Naive thymus-derived CD4-positive, alpha-beta T cell (primary cell): ENCODE results near the gene ZNF276. TPM values are rescaled to one million over a fixed set of nuclear protein-coding genes. Genes with fewer than 3 reads are reported as not detected.

ENCODE experiments used
- ATAC-seq: fragments of 150-1000 bp; cut with Tn5 transposase; 2 replicates; pipeline ENCODE4 v1.10.0; 2021; ENCODE audit warnings: mild to moderate bottlenecking, moderate library complexity
- CTCF ChIA-PET: fragments of 350-600 bp; sonication (Branson Sonifier 250); formaldehyde crosslinking; loops from one replicate; lab custom pipeline; 2021; ENCODE audit warnings: antibody characterized with exemption; lab: Charles Lee
- POLR2A ChIA-PET: fragments of 350-600 bp; sonication (Branson Sonifier 250); formaldehyde crosslinking; loops from one replicate; lab custom pipeline; 2021; ENCODE audit warnings: antibody characterized with exemption, inconsistent platforms; lab: Charles Lee
- DNase-seq, 9 donors: peaks; one replicate each; pipeline versions ENCODE4 v3.0.0 to v3.0.0-alpha.2; 2020 to 2022; ENCODE audit warnings: mixed read lengths in 1 of 9
- H3K27ac ChIP-seq: one replicate; pipeline ENCODE4 v1.7.0; 2013; ENCODE audit warnings: mild to moderate bottlenecking, low read depth, low read length, moderate library complexity
- H3K27me3 ChIP-seq, 2 donors: one replicate each; pipeline ENCODE4 v1.7.0; 2013; ENCODE audit warnings: low read length in 2 of 2, mild to moderate bottlenecking in 2 of 2, moderate library complexity in 2 of 2; ENCODE audit not compliant: control insufficient read depth in 2 of 2, insufficient read depth in 2 of 2
- H3K36me3 ChIP-seq, 3 experiments: 1 replicate in 2 of 3; 2 replicates in 1 of 3; pipeline ENCODE4 v1.7.0; 2013; ENCODE audit warnings: low read length in 3 of 3, mild to moderate bottlenecking in 3 of 3, moderate library complexity in 1 of 3; ENCODE audit not compliant: insufficient read depth in 3 of 3, control insufficient read depth in 2 of 3
- H3K4me1 ChIP-seq, 2 donors: one replicate each; pipeline ENCODE4 v1.7.0; 2013; ENCODE audit warnings: low read length in 2 of 2, mild to moderate bottlenecking in 2 of 2, moderate library complexity in 1 of 2; ENCODE audit not compliant: control insufficient read depth in 2 of 2, insufficient read depth in 2 of 2
- H3K4me3 ChIP-seq: 2 replicates; pipeline ENCODE4 v1.7.0; 2013; ENCODE audit warnings: mild to moderate bottlenecking, low read length
- H3K9me3 ChIP-seq, 3 experiments: 1 replicate in 2 of 3; 2 replicates in 1 of 3; pipeline ENCODE4 v1.7.0; 2013; ENCODE audit warnings: low read length in 3 of 3; ENCODE audit not compliant: control insufficient read depth in 2 of 3
- H3K27ac Mint-ChIP-seq, 9 donors: one replicate each; pipeline ENCODE4 v1.8.0; 2020 to 2022; ENCODE audit warnings: mixed read lengths in 9 of 9, mild to moderate bottlenecking in 8 of 9, moderate library complexity in 5 of 9, inconsistent platforms in 2 of 9
- H3K27me3 Mint-ChIP-seq, 5 donors: one replicate each; pipeline ENCODE4 v1.8.0; 2021 to 2022; ENCODE audit warnings: mixed read lengths in 5 of 5, mild to moderate bottlenecking in 1 of 5
- H3K36me3 Mint-ChIP-seq, 5 donors: one replicate each; pipeline ENCODE4 v1.8.0; 2020 to 2022; ENCODE audit warnings: mixed read lengths in 5 of 5, mild to moderate bottlenecking in 3 of 5, inconsistent platforms in 1 of 5
- H3K4me1 Mint-ChIP-seq, 7 donors: one replicate each; pipeline ENCODE4 v1.8.0; 2020 to 2022; ENCODE audit warnings: mixed read lengths in 7 of 7, mild to moderate bottlenecking in 3 of 7, inconsistent platforms in 1 of 7
- H3K4me3 Mint-ChIP-seq, 10 donors: one replicate each; pipeline ENCODE4 v1.8.0; 2020 to 2022; ENCODE audit warnings: mild to moderate bottlenecking in 10 of 10, mixed read lengths in 10 of 10, moderate library complexity in 6 of 10, inconsistent platforms in 2 of 10
- H3K9me3 Mint-ChIP-seq, 11 donors: one replicate each; pipeline ENCODE4 v1.8.0; 2020 to 2022; ENCODE audit warnings: mixed read lengths in 11 of 11, mild to moderate bottlenecking in 4 of 11, inconsistent platforms in 1 of 11, moderate library complexity in 1 of 11
- intact Hi-C, 2 donors: fragments of 100-400 bp; cut with micrococcal nuclease; formaldehyde crosslinking; loops; one replicate each; pipeline ENCODE4 v1.15.1; 2023
- polyA plus RNA-seq, 2 donors: library from polyadenylated mRNA; unstranded; fragments of 300-500 nt; fragmentation: Illumina TruSeq; gene quantifications; one replicate each; pipeline ENCODE4 v1.2.3, GENCODE V29; 2021
- total RNA-seq, 6 experiments: library from RNA in 5 of 6; stranded (reverse) in 5 of 6; gene quantifications; 1 replicate in 5 of 6; 2 replicates in 1 of 6; pipeline ENCODE4 v1.2.3 and lab custom pipeline; 2021 to 2026

ZNF276 gene
- total and polyA plus RNA-seq, 7 experiments from 2014 or later = 17.0 to 160 (median 115) TPM

- Mint-ChIP-seq H3K27me3 (no peaks in the 10 kb centered on the region), H3K4me3 (peak overlapping the region; percentile 88 to 99 (median 94)), H3K27ac (peak overlapping the region; percentile 88 to 99 (median 95)), H3K4me1 (peaks cover 24 to 51% (median 39%) of the 10 kb centered on the region in 7 donors), H3K9me3 (no peaks in the 10 kb centered on the region), H3K36me3 (peaks cover 5 to 24% (median 20%) of the 10 kb centered on the region in 5 donors)
- ATAC-seq (peak; percentile 64), DNase-seq (peak; percentile 53 to 91 (median 84))
- intact Hi-C loops = loop anchor here (1.0 to 10.0 kb wide), 8 partner anchors 14 to 1269 kb away; partner anchors contain the start of genes CHMP1A (in 1 of the 2), CTU2 (in 1 of the 2), DEF8 (in 1 of the 2) and FANCA (in 1 of the 2)
- peak overlapping the region; percentile 89 for H3K27ac ChIP-seq
- H3K4me3 ChIP-seq = peak overlapping the region; percentile 94
- H3K27me3 ChIP-seq = no peaks in the 10 kb centered on the region
- POLR2A ChIA-PET = interaction anchor here (0.6 to 6.7 kb wide), 20 partner anchors 10 to 636 kb away, joined by 3 to 156 read pairs (median 6); partner anchors contain the start of genes CDK10, SPATA2L and TCF25
- H3K36me3 ChIP-seq = peaks cover 4 to 45% (median 14%) of the 10 kb centered on the region in 3 experiments
- CTCF ChIA-PET = interaction anchor here (0.6 to 2.7 kb wide), 9 partner anchors 13 to 70 kb away, joined by 3 to 17 read pairs (median 4); partner anchors contain the start of gene SPATA2L
- H3K9me3 ChIP-seq = no peaks in the 10 kb centered on the region
- H3K4me1 ChIP-seq = peaks cover 44 to 56% of the 10 kb centered on the region in 2 donors
These were observed 2.2 kb downstream of the ZNF276 start for GRCh38 chr16:89723279-89724250.

GRCh38 chr16:89727406-89728120 lies 6.2 kb downstream of the ZNF276 start:
- peaks cover 57 to 59% of the 10 kb centered on the region in 2 donors for H3K4me1 ChIP-seq
- CTCF ChIA-PET = no interaction called here
- Mint-ChIP-seq H3K4me3 (peak overlapping the region; percentile 58 to 92 (median 74)), H3K4me1 (peaks cover 31 to 79% (median 50%) of the 10 kb centered on the region in 7 donors), H3K36me3 (peaks cover 5 to 44% (median 29%) of the 10 kb centered on the region in 5 donors), H3K27me3 (no peaks in the 10 kb centered on the region), H3K9me3 (no peaks in the 10 kb centered on the region), H3K27ac (peak overlapping the region in 8 of 9 donors; percentile 69 to 93 (median 76))
- no peaks in the 10 kb centered on the region for H3K27me3 ChIP-seq
- no peak for DNase-seq
- ATAC-seq = no peak
- H3K9me3 ChIP-seq = no peaks in the 10 kb centered on the region
- H3K36me3 ChIP-seq = peaks cover 19 to 85% (median 39%) of the 10 kb centered on the region in 3 experiments
- intact Hi-C loops = loop anchor here (10.0 kb wide), 2 partner anchors 1023 to 1273 kb away; partner anchors contain the start of genes CTU2 (in 1 of the 2), RNF166 (in 1 of the 2) and ZFPM1 (in 1 of the 2)
- H3K4me3 ChIP-seq = no peak overlapping the region
- POLR2A ChIA-PET = interaction anchor here (0.7 to 6.7 kb wide), 2 partner anchors 11 to 58 kb away, joined by 3 to 156 read pairs; no protein-coding TSS in a partner anchor
- peak overlapping the region; percentile 40 for H3K27ac ChIP-seq

- intact Hi-C loops = loop anchor here (10.0 kb wide), 2 partner anchors 1024 to 1274 kb away; partner anchors contain the start of genes CTU2 (in 1 of the 2), RNF166 (in 1 of the 2) and ZFPM1 (in 1 of the 2)
- DNase-seq = no peak
- H3K4me3 Mint-ChIP-seq = peak overlapping the region in 1 of 10 donors; percentile 33
- no peak for ATAC-seq
- H3K4me1 Mint-ChIP-seq = peaks cover 20 to 78% (median 43%) of the 10 kb centered on the region in 7 donors
- H3K9me3 Mint-ChIP-seq = no peaks in the 10 kb centered on the region
- H3K27ac Mint-ChIP-seq = peak overlapping the region in 5 of 9 donors; percentile 14 to 52 (median 41)
- no peaks in the 10 kb centered on the region for H3K27me3 Mint-ChIP-seq
- Histone ChIP-seq H3K9me3 (no peaks in the 10 kb centered on the region), H3K4me1 (peaks cover 56 to 62% of the 10 kb centered on the region in 2 donors), H3K4me3 (no peak overlapping the region), H3K27ac (no peak overlapping the region), H3K36me3 (peaks cover 29 to 90% (median 55%) of the 10 kb centered on the region in 3 experiments), H3K27me3 (no peaks in the 10 kb centered on the region)
- ChIA-PET POLR2A (interaction anchor here (1.3 to 1.5 kb wide), 2 partner anchors 10 to 14 kb away, joined by 3 to 4 read pairs; no protein-coding TSS in a partner anchor), CTCF (interaction anchor here (0.6 kb wide), 1 partner anchor 29 kb away, joined by 3 read pairs; no protein-coding TSS in a partner anchor)
- peaks cover 0 to 42% (median 23%) of the 10 kb centered on the region in 5 donors for H3K36me3 Mint-ChIP-seq
These were observed 8.0 kb downstream of the ZNF276 start for GRCh38 chr16:89729293-89729692.

- intact Hi-C loops = loop anchor here (10.0 kb wide), 2 partner anchors 1025 to 1275 kb away; partner anchors contain the start of genes CTU2 (in 1 of the 2), RNF166 (in 1 of the 2) and ZFPM1 (in 1 of the 2)
- Histone ChIP-seq H3K9me3 (no peaks in the 10 kb centered on the region), H3K36me3 (peaks cover 29 to 94% (median 58%) of the 10 kb centered on the region in 3 experiments), H3K27ac (peak overlapping the region; percentile 31), H3K4me3 (no peak overlapping the region), H3K4me1 (peaks cover 49 to 57% of the 10 kb centered on the region in 2 donors), H3K27me3 (no peaks in the 10 kb centered on the region)
- Mint-ChIP-seq H3K4me1 (peaks cover 20 to 78% (median 43%) of the 10 kb centered on the region in 7 donors), H3K4me3 (peak overlapping the region in 2 of 10 donors; percentile 29 to 33), H3K27ac (peak overlapping the region in 6 of 9 donors; percentile 23 to 82 (median 45)), H3K27me3 (no peaks in the 10 kb centered on the region), H3K36me3 (peaks cover 0 to 49% (median 24%) of the 10 kb centered on the region in 5 donors), H3K9me3 (no peaks in the 10 kb centered on the region)
- ATAC-seq (no peak), DNase-seq (no peak)
- CTCF ChIA-PET = no interaction called here
- POLR2A ChIA-PET = interaction anchor here (1.3 to 1.5 kb wide), 2 partner anchors 9 to 13 kb away, joined by 3 to 4 read pairs; no protein-coding TSS in a partner anchor
These were observed 8.7 kb downstream of the ZNF276 start for GRCh38 chr16:89729863-89730593.

GRCh38 chr16:89730610-89731234 lies 9.4 kb downstream of the ZNF276 start:
- Histone ChIP-seq H3K9me3 (no peaks in the 10 kb centered on the region), H3K27ac (peak overlapping the region; percentile 31), H3K4me3 (no peak overlapping the region), H3K36me3 (peaks cover 29 to 95% (median 62%) of the 10 kb centered on the region in 3 experiments), H3K4me1 (peaks cover 44 to 52% of the 10 kb centered on the region in 2 donors), H3K27me3 (no peaks in the 10 kb centered on the region)
- no peaks in the 10 kb centered on the region for H3K9me3 Mint-ChIP-seq
- ATAC-seq (no peak), DNase-seq (no peak)
- POLR2A ChIA-PET = no interaction called here
- intact Hi-C loops = no loop called here
- H3K27me3 Mint-ChIP-seq = no peaks in the 10 kb centered on the region
- peak overlapping the region in 4 of 9 donors; percentile 30 to 85 (median 52) for H3K27ac Mint-ChIP-seq
- H3K4me1 Mint-ChIP-seq = peaks cover 20 to 83% (median 48%) of the 10 kb centered on the region in 7 donors
- CTCF ChIA-PET = no interaction called here
- no peak overlapping the region for H3K4me3 Mint-ChIP-seq
- H3K36me3 Mint-ChIP-seq = peaks cover 0 to 54% (median 28%) of the 10 kb centered on the region in 5 donors
